Spinal cord (tissue), 10 donors: ENCODE measurements around the gene FAIM. TPM values are rescaled to one million over a fixed set of nuclear protein-coding genes. Genes with fewer than 3 reads are reported as not detected.
"Not testable (repeated sequence)": the region's sequence is repeated elsewhere in the genome, so short reads cannot be mapped to it uniquely, and the experiment has no call there.

Source experiments
- DNase-seq, 6 donors: peaks; one replicate each; pipeline versions ENCODE4 v3.0.0 to v3.0.0-alpha.2; 2013 to 2015; ENCODE audit warnings: low spot score in 6 of 6, low read depth in 4 of 6
- H3K27ac ChIP-seq: one replicate; pipeline ENCODE4 v1.5.1; 2013; ENCODE audit warnings: low read depth, low read length, control low read depth
- H3K27me3 ChIP-seq: one replicate; pipeline ENCODE4 v1.6.1; 2013; ENCODE audit warnings: low read length; ENCODE audit not compliant: control insufficient read depth, insufficient read depth
- H3K36me3 ChIP-seq: one replicate; pipeline ENCODE4 v1.6.1; 2013; ENCODE audit warnings: low read length; ENCODE audit not compliant: control insufficient read depth, insufficient read depth
- H3K4me1 ChIP-seq: one replicate; pipeline ENCODE4 v1.6.1; 2013; ENCODE audit warnings: low read length; ENCODE audit not compliant: control insufficient read depth, insufficient read depth
- H3K4me3 ChIP-seq: one replicate; pipeline ENCODE4 v1.5.1; 2013; ENCODE audit warnings: low read depth, low read length, control low read depth
- H3K9me3 ChIP-seq: one replicate; pipeline ENCODE4 v1.6.1; 2013; ENCODE audit warnings: low read length; ENCODE audit not compliant: control insufficient read depth, insufficient read depth
- WGBS: methylation state at CpG from one replicate; pipeline ENCODE4 v1.1.5; 2013; ENCODE audit warnings: missing lambda C conversion rate; ENCODE audit not compliant: insufficient coverage; 5-methylcytosine and 5-hydroxymethylcytosine counted together
- polyA plus RNA-seq, 2 donors: library from polyadenylated mRNA; unstranded; fragments of 120-200 nt; gene quantifications; one replicate each; pipeline ENCODE4 v1.2.1, GENCODE V29; 2013; ENCODE audit not compliant: insufficient read length in 2 of 2
- total RNA-seq, 2 donors: library from RNA; depleted of rRNA in 1 of 2; stranded (reverse); fragments of 120-200 nt in 1 of 2; fragments of >200 nt in 1 of 2; gene quantifications; one replicate each; pipeline versions ENCODE4 v1.2.3 to v1.2.4, GENCODE V29; 2013 to 2014
- donor health status: healthy.

FAIM gene
- total and polyA plus RNA-seq, 4 donors: 17.4 to 42.1 (median 33.2) TPM

GRCh38 chr3:138657508-138657907 lies 48.9 kb downstream of the FAIM start:
- Histone ChIP-seq H3K4me1 (no peaks in the 10 kb centered on the region), H3K36me3 (peaks cover 17% of the 10 kb centered on the region), H3K27ac (no peak overlapping the region), H3K27me3 (no peaks in the 10 kb centered on the region), H3K4me3 (no peak overlapping the region), H3K9me3 (no peaks in the 10 kb centered on the region)
- no peak for DNase-seq
- whole genome bisulfite sequencing: 100% methylated on average over 1 of the region's 2 CpGs

- no peak overlapping the region for H3K27ac ChIP-seq
- peak in 2 of 6 donors; percentile 14 to 68 for DNase-seq
- no CpG with 5 or more reads among the region's 1 CpG for WGBS
- H3K4me3 ChIP-seq: no peak overlapping the region
- peaks cover 11% of the 10 kb centered on the region for H3K36me3 ChIP-seq
- peaks cover 4% of the 10 kb centered on the region for H3K4me1 ChIP-seq
- no peaks in the 10 kb centered on the region for H3K27me3 ChIP-seq
- no peaks in the 10 kb centered on the region for H3K9me3 ChIP-seq
Observed at GRCh38 chr3:138668107-138668506, 59.5 kb downstream of the FAIM start.

- Histone ChIP-seq H3K9me3 (no peaks in the 10 kb centered on the region), H3K27ac (no peak overlapping the region), H3K4me1 (peaks cover 4% of the 10 kb centered on the region), H3K27me3 (no peaks in the 10 kb centered on the region), H3K4me3 (no peak overlapping the region), H3K36me3 (peaks cover 8% of the 10 kb centered on the region)
- peak in 1 of 6 donors; percentile 8 for DNase-seq
Observed at GRCh38 chr3:138670407-138670806, 61.8 kb downstream of the FAIM start.

- Histone ChIP-seq H3K4me1 (peaks cover 4% of the 10 kb centered on the region), H3K36me3 (peaks cover 6% of the 10 kb centered on the region), H3K9me3 (peaks cover 6% of the 10 kb centered on the region), H3K27ac (peak overlapping the region; percentile 58), H3K27me3 (no peaks in the 10 kb centered on the region), H3K4me3 (no peak overlapping the region)
- peak; percentile 29 to 87 (median 64) for DNase-seq
- 15% methylated on average over 3 of the region's 4 CpGs for WGBS
Observed at GRCh38 chr3:138673641-138674530, 65.3 kb downstream of the FAIM start.

- WGBS: no CpG with 5 or more reads among the region's 1 CpG
- no peak overlapping the region for H3K4me3 ChIP-seq
- no peak for DNase-seq
- H3K36me3 ChIP-seq: peaks cover 10% of the 10 kb centered on the region
- H3K4me1 ChIP-seq: peaks cover 4% of the 10 kb centered on the region
- no peak overlapping the region for H3K27ac ChIP-seq
- H3K27me3 ChIP-seq: no peaks in the 10 kb centered on the region
- H3K9me3 ChIP-seq: peaks cover 6% of the 10 kb centered on the region
Observed at GRCh38 chr3:138675393-138675792, 66.8 kb downstream of the FAIM start.

GRCh38 chr3:138678086-138678485 lies 69.5 kb downstream of the FAIM start:
- WGBS: no CpG with 5 or more reads among the region's 1 CpG
- no peaks in the 10 kb centered on the region for H3K27me3 ChIP-seq
- H3K9me3 ChIP-seq: peaks cover 6% of the 10 kb centered on the region
- no peak overlapping the region for H3K4me3 ChIP-seq
- H3K4me1 ChIP-seq: no peaks in the 10 kb centered on the region
- peak in 1 of 6 donors; percentile 13 for DNase-seq
- H3K36me3 ChIP-seq: peaks cover 21% of the 10 kb centered on the region
- H3K27ac ChIP-seq: no peak overlapping the region

- Histone ChIP-seq H3K27ac (no peak overlapping the region), H3K36me3 (peaks cover 22% of the 10 kb centered on the region), H3K9me3 (peaks cover 6% of the 10 kb centered on the region), H3K27me3 (no peaks in the 10 kb centered on the region), H3K4me3 (no peak overlapping the region), H3K4me1 (no peaks in the 10 kb centered on the region)
- WGBS: no CpG with 5 or more reads among the region's 5 CpGs
- DNase-seq: no peak
Observed at GRCh38 chr3:138678874-138679392, 70.4 kb downstream of the FAIM start.

GRCh38 chr3:138680974-138681373 lies 72.4 kb downstream of the FAIM start:
- not testable (repeated sequence) for H3K27me3 ChIP-seq, H3K9me3 ChIP-seq, H3K4me1 ChIP-seq, H3K4me3 ChIP-seq, DNase-seq, H3K27ac ChIP-seq
- WGBS: 100% methylated on average over 1 of the region's 6 CpGs
- H3K36me3 ChIP-seq: peaks cover 22% of the 10 kb centered on the region

- Histone ChIP-seq H3K27me3 (no peaks in the 10 kb centered on the region), H3K4me3 (no peak overlapping the region), H3K36me3 (peaks cover 23% of the 10 kb centered on the region), H3K9me3 (peaks cover 3% of the 10 kb centered on the region), H3K27ac (no peak overlapping the region), H3K4me1 (no peaks in the 10 kb centered on the region)
- WGBS: 73% methylated on average over 3 of the region's 5 CpGs
- no peak for DNase-seq
Observed at GRCh38 chr3:138681463-138682220, 73.1 kb downstream of the FAIM start.
